WI38 (cell line): ENCODE measurements around the gene PTH1R.

Source experiments
- H3K4me3 ChIP-seq: 2 replicates; pipeline ENCODE4 v1.5.1; 2011; ENCODE audit warnings: low read depth, mild to moderate bottlenecking, control low read depth, low read length
- CTCF ChIP-seq: IDR thresholded peaks from 2 replicates; pipeline ENCODE4 v1.5.1; 2012; ENCODE audit warnings: low read depth, mild to moderate bottlenecking, control low read depth, low read length

Gene PTH1R

GRCh38 chr3:46835054-46835453 lies 42.5 kb upstream of the PTH1R start:
- H3K4me3 ChIP-seq = no peak overlapping the region
- no peak for TF ChIP-seq CTCF

- no peak for TF ChIP-seq CTCF
- no peak overlapping the region for H3K4me3 ChIP-seq
Measured at GRCh38 chr3:46835491-46835890, 42.0 kb upstream of the PTH1R start.

DNA sequence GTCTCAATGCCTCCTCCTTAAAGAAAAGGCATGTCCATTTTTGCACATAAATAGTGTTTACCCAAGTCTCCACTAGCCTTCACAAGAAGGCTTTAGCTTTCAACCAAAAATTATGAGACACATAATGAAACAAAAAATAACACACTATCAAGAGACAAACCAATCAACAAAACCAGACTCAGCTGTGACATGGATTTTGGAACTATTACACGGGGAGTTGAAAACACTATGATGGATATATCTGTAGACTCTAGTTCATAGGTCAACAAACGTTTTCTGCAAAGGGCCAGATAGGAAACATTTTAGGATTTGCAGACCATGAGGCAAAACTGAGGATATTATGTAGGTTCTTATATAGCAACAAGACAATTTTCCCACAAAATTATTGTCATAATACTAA lies 39.2 kb upstream of the PTH1R start:
- TF ChIP-seq CTCF = no peak
- H3K4me3 ChIP-seq = no peak overlapping the region

DNA sequence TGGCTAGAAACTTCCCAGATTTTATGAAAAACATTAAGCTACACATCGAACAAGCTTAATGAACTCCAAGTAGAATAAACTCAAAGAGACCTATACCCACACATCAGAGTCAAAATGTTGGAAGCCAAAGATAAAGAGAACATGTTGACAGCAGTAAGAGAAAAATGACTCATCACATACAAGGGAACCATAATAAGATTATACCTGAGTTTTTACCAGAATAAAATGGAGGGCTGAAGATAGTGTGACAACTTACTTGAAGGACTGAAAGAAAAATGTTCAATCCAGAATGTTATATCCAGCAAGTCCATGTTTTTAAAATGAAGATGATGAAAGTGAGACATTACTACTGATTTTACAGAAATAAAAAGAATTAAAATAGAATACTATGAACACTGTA lies 37.0 kb upstream of the PTH1R start:
- no peak for TF ChIP-seq CTCF
- no peak overlapping the region for H3K4me3 ChIP-seq

- TF ChIP-seq CTCF = no peak
- H3K4me3 ChIP-seq = no peak overlapping the region
Measured at GRCh38 chr3:46843508-46843907, 34.0 kb upstream of the PTH1R start.

- no peak for TF ChIP-seq CTCF
- no peak overlapping the region for H3K4me3 ChIP-seq
Measured at GRCh38 chr3:46844397-46844796, 33.1 kb upstream of the PTH1R start.

GRCh38 chr3:46844881-46845312 lies 32.6 kb upstream of the PTH1R start:
- H3K4me3 ChIP-seq = no peak overlapping the region
- TF ChIP-seq CTCF = no peak
